Osteoblast (primary cell): Measurements from ENCODE around the gene ZNF519. TPM values are rescaled to one million over a fixed set of nuclear protein-coding genes. Genes with fewer than 3 reads are reported as not detected.

Source experiments
- DNase-seq: peaks from one replicate; pipeline ENCODE4 v3.0.0; 2011; ENCODE audit warnings: low spot score, mixed read lengths; ENCODE audit not compliant: insufficient read length; ENCODE audit errors: missing footprints
- H2AFZ ChIP-seq: 2 replicates; pipeline ENCODE4 v1.6.0; 2011; ENCODE audit warnings: mild to moderate bottlenecking, low read length
- H3K27ac ChIP-seq: 2 replicates; pipeline ENCODE4 v1.5.1; 2011; ENCODE audit warnings: mild to moderate bottlenecking, low read depth, low read length, moderate library complexity
- H3K27me3 ChIP-seq: 2 replicates; pipeline ENCODE4 v1.6.0; 2012; ENCODE audit warnings: mild to moderate bottlenecking, control low read depth, inconsistent platforms, low read length, moderate library complexity; ENCODE audit not compliant: insufficient read depth
- H3K36me3 ChIP-seq: 2 replicates; pipeline ENCODE4 v1.5.1; 2011; ENCODE audit warnings: mild to moderate bottlenecking, low read length, control low read depth, moderate library complexity; ENCODE audit not compliant: insufficient read depth
- H3K4me1 ChIP-seq: 2 replicates; pipeline ENCODE4 v1.5.1; 2011; ENCODE audit warnings: mild to moderate bottlenecking, low read length, control low read depth, moderate library complexity; ENCODE audit not compliant: insufficient read depth
- H3K4me2 ChIP-seq: 2 replicates; pipeline ENCODE4 v1.6.0; 2011; ENCODE audit warnings: mild to moderate bottlenecking, low read length; ENCODE audit not compliant: insufficient read depth
- H3K4me3 ChIP-seq: fragments of 200-600 bp; sonication (generic); 3 replicates; pipeline ENCODE4 v1.5.1; 2012; ENCODE audit warnings: mild to moderate bottlenecking, low read length, inconsistent platforms; ENCODE audit not compliant: insufficient read depth
- H3K79me2 ChIP-seq: 2 replicates; pipeline ENCODE4 v1.6.0; 2012; ENCODE audit warnings: mild to moderate bottlenecking, low read length, control low read depth, inconsistent platforms; ENCODE audit not compliant: insufficient read depth
- H3K9me3 ChIP-seq: 2 replicates; pipeline ENCODE4 v1.5.1; 2011; ENCODE audit warnings: low read depth, low read length, control low read depth
- H4K20me1 ChIP-seq: 2 replicates; pipeline ENCODE4 v1.6.0; 2012; ENCODE audit warnings: mild to moderate bottlenecking, low read length, control low read depth; ENCODE audit not compliant: insufficient read depth
- total RNA-seq: library from RNA; depleted of rRNA; stranded (reverse); fragments of >200 nt; gene quantifications from 2 replicates; pipeline ENCODE4 v1.2.3, GENCODE V29; 2012
- TF ChIP-seq, protein P1 (sequence below): IDR thresholded peaks from 2 replicates; pipeline ENCODE4 v1.5.1; 2011; ENCODE audit warnings: mild to moderate bottlenecking, low read depth, low read length, moderate library complexity; ENCODE audit errors: extremely low read depth

ZNF519 gene
- total RNA-seq, 1 donor, result 5.4 TPM

DNA sequence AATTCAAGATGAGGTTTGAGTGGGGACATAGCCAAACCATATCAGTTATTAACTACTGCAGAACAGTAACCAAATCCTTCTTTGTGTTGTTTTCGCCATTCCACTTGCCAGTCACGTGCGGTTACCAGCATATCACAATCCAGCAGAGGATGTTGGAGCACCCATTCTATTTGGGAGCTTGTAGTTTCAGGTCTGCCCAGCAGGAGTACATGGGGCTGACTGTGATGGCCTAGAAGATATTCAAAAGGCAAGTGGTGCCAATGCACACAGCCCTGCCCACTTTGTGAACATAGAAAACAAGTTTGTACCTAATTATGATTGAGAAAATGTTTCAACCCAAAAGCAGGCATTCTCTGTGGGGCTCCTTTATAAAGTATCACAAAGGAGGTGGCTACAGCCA is 57.0 kb downstream of the ZNF519 start:
- H3K4me2 ChIP-seq, result no peak overlapping the region
- H3K4me3 ChIP-seq, result no peak overlapping the region
- no peaks in the 10 kb centered on the region for H3K79me2 ChIP-seq
- no peak overlapping the region for H2AFZ ChIP-seq
- H3K9me3 ChIP-seq, result no peaks in the 10 kb centered on the region
- no peaks in the 10 kb centered on the region for H4K20me1 ChIP-seq
- no peaks in the 10 kb centered on the region for H3K27me3 ChIP-seq
- DNase-seq, result no peak
- H3K4me1 ChIP-seq, result no peaks in the 10 kb centered on the region
- no peaks in the 10 kb centered on the region for H3K36me3 ChIP-seq
- TF ChIP-seq, protein P1, sequence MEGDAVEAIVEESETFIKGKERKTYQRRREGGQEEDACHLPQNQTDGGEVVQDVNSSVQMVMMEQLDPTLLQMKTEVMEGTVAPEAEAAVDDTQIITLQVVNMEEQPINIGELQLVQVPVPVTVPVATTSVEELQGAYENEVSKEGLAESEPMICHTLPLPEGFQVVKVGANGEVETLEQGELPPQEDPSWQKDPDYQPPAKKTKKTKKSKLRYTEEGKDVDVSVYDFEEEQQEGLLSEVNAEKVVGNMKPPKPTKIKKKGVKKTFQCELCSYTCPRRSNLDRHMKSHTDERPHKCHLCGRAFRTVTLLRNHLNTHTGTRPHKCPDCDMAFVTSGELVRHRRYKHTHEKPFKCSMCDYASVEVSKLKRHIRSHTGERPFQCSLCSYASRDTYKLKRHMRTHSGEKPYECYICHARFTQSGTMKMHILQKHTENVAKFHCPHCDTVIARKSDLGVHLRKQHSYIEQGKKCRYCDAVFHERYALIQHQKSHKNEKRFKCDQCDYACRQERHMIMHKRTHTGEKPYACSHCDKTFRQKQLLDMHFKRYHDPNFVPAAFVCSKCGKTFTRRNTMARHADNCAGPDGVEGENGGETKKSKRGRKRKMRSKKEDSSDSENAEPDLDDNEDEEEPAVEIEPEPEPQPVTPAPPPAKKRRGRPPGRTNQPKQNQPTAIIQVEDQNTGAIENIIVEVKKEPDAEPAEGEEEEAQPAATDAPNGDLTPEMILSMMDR, result no peak
- H3K27ac ChIP-seq, result no peak overlapping the region

DNA sequence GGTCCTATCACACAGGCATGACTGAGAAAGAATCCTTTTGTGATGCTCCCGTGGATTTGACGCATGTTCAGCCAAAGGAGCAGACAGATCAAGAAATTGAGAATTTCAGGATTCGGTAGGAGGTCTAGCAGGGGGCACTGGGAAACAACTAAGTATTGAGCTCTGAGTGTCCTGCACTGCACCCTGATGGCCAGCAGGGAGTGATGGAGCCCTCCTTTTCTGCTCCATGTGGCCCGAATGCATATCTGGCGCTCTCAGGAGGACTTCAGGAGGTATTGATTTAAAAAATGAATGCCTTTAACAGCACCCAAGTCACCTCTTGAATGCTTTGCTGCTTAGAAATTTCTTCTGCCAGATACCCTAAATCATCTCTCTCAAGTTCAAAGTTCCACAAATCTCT is 58.0 kb downstream of the ZNF519 start:
- no peaks in the 10 kb centered on the region for H3K36me3 ChIP-seq
- no peak overlapping the region for H3K4me2 ChIP-seq
- no peak overlapping the region for H3K27ac ChIP-seq
- no peak for DNase-seq
- no peaks in the 10 kb centered on the region for H3K79me2 ChIP-seq
- H4K20me1 ChIP-seq, result no peaks in the 10 kb centered on the region
- H3K4me3 ChIP-seq, result no peak overlapping the region
- TF ChIP-seq, protein P1, result peak; percentile 9
- no peaks in the 10 kb centered on the region for H3K9me3 ChIP-seq
- H3K4me1 ChIP-seq, result no peaks in the 10 kb centered on the region
- no peaks in the 10 kb centered on the region for H3K27me3 ChIP-seq
- H2AFZ ChIP-seq, result no peak overlapping the region

DNA sequence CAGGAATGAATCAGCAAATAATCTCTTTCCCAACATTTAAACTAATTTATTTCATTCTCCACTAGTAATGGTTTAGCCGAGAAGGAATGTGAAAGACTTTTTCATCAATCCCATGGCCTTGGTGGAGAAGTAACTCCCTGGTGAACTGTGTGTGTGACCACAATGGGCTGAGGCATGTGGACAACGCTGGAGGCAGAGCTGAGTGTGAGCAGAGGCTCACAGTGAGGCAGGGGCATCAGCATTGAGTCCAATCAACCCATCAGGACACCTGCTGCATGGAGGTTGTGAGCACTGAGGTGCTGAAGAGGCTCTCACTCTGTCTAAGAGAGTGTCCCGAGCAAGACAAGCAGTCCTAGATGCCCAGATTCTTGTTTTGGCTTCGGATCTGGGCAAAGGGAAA is 78.6 kb downstream of the ZNF519 start:
- Histone ChIP-seq H3K4me2 (no peak overlapping the region), H3K36me3 (no peaks in the 10 kb centered on the region), H3K4me3 (no peak overlapping the region), H3K27ac (no peak overlapping the region), H3K9me3 (no peaks in the 10 kb centered on the region), H3K79me2 (no peaks in the 10 kb centered on the region), H3K4me1 (no peaks in the 10 kb centered on the region), H2AFZ (no peak overlapping the region), H4K20me1 (no peaks in the 10 kb centered on the region), H3K27me3 (no peaks in the 10 kb centered on the region)
- TF ChIP-seq, protein P1, result no peak
- no peak for DNase-seq

Other genes starting within 250 kb of the ZNF519 start
- gene MC2R, start 216.9 kb downstream of the ZNF519 start, total RNA-seq, result not detected in 2 replicates